ENCODE data around the gene TMEM178A.

TMEM178A gene

GRCh38 chr2:39743269-39743776 is 77.6 kb downstream of the TMEM178A start:
- DNase-seq (ENCODE audit: low read depth in 2 of 2) = no peak

GRCh38 chr2:39755466-39755865 is 89.7 kb downstream of the TMEM178A start:
- DNase-seq (ENCODE audit: low read depth in 2 of 2) = no peak

GRCh38 chr2:39757156-39757555 is 91.4 kb downstream of the TMEM178A start:
- DNase-seq (ENCODE audit: low read depth in 2 of 2) = no peak

GRCh38 chr2:39762448-39762847 is 96.7 kb downstream of the TMEM178A start:
- DNase-seq (ENCODE audit: low read depth in 2 of 2) = no peak
